ENCODE data around the gene FCRL6.
A peak's percentile ranks its signal among the peaks of the same experiment; 100 is the strongest.

Gene FCRL6

DNA sequence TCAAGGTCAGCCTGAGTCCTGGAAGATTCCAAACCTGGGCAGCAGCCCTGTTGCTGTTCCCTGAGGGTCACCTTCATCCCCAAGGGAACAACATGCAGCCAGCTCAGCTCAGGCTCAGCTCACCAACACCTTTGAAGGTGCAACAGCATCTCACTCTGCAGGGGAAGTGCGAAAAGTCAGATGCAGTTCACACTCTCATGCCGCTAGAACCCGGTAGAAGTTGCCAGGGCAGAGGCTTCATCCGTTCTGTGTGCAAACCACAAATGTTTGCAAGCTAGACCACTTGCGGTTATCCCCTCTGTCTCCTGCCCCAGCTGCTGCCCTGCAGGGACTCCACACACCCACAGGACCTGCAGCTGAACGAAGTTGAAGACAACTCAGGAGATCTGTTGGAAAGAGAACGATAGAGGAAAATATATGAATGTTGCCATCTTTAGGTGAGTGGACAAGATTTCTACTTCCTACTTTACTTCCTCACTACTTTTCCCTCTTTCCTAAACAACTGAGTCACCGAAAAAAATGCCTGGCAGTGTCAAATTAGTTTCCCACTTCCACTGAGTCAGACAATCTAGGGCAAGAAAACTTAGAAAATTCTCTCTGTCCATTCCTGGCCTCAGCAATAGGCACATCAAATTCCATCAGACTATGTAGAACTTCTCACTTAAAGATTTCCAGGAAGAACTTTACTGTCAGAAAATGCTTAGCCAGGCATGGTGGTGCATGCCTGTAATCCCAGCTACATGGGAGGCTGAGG, 1.8 kb upstream of the FCRL6 start:
- DNase-seq, result peak; percentile 7

GRCh38 chr1:159803956-159804689, 2.0 kb downstream of the FCRL6 start:
- DNase-seq, result no peak

GRCh38 chr1:159804924-159805323, 2.8 kb downstream of the FCRL6 start:
- no peak for DNase-seq

- DNase-seq, result no peak
Observed at GRCh38 chr1:159815926-159816325, 13.8 kb downstream of the FCRL6 start.

DNA sequence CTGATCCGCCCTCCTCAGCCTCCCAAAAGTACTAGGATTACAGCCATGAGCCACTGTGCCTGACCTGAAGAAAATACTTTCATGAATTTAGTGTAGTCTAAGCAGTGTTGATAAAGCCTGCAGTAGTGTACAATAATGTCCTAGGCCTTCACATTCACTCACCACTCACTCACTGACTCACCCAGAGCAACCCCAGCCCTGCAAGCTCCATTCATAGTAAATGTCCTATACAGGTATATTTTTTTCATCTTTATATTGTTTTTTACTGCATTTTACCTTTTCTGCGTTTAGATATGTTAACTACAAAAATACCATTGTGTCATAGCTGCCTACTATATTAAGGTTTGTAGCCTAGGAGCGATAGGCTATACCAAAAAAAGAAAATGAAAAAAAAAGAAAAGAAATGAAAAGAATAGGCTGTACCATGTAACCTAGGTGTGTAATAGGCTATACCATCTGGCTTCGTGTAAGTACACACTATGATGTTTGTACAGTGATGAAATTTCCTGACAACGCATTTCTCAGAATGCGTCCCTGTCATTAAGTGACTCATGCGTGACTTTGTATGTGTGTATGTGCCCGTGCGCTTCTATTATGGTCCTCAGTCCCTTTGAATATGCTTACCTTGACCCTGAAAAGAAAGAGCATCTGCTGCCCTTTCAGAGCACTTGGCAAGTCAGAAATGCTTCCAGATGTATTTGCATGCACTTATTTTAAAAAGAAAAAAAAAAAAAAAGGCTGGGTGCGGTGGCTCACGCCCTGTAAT, 15.3 kb downstream of the FCRL6 start:
- no peak for DNase-seq

DNA sequence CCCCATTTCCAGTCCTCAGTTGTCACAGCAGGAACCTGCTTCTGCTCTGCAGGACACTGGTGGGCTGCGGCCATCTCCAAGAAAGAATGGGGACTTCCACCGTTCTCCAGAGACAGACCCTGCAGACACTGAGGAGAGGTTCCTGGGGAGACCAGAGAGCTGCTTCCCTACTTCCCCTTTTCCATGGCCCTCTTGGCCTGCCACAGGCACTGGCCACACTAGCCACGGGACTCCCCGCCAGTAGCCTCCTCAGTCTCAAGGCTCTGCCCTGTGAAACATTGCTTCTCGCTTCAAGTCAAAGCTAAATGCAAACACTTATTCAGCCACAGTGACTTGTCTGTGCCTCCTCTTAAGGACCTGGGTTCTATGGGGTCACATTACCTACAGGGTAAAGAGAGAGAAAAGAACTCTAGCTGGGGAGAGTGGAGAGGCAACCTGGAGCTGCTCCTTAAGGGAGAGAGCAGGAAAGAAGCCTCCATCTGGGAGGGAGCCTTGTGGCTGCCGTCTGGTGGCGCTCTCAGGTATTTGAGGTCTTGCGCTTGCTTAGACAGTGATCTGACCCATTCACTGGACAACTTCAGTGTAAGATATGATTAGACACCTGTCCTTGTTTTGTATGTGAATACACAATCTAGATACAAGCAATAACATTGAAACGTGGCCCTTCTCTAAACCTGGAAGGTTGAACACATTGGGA, 19.2 kb downstream of the FCRL6 start:
- DNase-seq, result no peak

GRCh38 chr1:159823406-159823805, 21.2 kb downstream of the FCRL6 start:
- DNase-seq, result no peak

DNA sequence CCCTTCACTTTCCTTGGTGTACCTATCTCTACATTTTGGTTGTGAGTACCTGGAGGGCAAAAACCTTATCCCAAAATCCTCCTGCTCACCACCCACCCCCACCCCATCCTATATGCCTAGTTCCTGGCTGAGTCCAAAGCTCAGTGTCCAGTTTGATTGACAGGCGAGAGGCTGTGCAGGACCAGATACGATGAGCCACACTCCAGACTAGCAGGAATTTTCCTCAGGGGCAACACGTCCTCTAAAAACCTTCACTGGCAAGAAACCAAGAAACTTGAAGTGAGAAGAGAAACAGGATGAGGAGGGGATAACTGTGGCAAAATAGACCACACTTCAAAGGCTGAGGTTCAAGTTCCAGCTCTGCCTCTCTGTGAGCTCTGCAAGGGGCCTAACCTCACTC, 23.4 kb downstream of the FCRL6 start:
- DNase-seq, result no peak

- peak; percentile 69 for DNase-seq
Observed at GRCh38 chr1:159826441-159827101, 24.4 kb downstream of the FCRL6 start, which contains the start of gene SLAMF8. Gene SLAMF8 (plus strand): TSS chr1:159826873. CDS start chr1:159826899, 26 bp downstream.

- DNase-seq, result no peak
Observed at GRCh38 chr1:159827102-159827490, 24.9 kb downstream of the FCRL6 start.

- no peak for DNase-seq
Observed at GRCh38 chr1:159827549-159827948, 25.4 kb downstream of the FCRL6 start.

- no peak for DNase-seq
Observed at GRCh38 chr1:159828176-159828575, 26.0 kb downstream of the FCRL6 start.

DNA sequence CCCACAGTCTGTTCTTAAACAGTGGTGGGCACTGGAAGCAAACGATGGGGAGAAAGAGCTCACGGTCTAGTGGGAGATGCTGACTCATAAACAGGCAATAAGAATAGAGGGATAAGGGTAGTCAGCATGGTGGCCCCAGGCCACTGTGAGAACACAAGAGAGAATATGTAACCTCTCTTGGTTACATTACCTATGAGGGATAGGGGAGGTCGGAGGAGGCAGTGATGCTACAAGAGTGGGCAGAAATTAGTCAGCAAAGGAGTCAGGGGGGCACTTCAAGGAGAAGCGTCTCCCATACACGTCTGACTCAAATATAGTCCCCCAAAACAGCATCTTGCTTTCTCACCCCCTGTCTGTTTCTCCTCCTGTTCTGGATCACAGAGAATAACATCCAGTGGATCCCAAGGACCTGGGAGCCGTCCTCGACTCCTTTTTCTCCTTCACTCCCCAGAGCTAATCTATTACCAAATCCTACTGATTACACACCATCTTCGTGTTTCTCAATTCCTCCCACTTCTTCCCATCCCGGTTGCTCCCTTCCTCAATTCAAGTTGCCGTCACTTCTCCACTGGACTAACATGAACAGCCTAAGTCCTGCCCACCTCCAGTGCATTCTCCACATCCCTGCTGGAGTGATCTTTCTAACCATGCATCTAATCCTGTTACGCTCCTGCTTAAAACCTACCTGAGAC, 26.6 kb downstream of the FCRL6 start:
- DNase-seq, result no peak

GRCh38 chr1:159829273-159829634, 27.1 kb downstream of the FCRL6 start:
- no peak for DNase-seq

DNA sequence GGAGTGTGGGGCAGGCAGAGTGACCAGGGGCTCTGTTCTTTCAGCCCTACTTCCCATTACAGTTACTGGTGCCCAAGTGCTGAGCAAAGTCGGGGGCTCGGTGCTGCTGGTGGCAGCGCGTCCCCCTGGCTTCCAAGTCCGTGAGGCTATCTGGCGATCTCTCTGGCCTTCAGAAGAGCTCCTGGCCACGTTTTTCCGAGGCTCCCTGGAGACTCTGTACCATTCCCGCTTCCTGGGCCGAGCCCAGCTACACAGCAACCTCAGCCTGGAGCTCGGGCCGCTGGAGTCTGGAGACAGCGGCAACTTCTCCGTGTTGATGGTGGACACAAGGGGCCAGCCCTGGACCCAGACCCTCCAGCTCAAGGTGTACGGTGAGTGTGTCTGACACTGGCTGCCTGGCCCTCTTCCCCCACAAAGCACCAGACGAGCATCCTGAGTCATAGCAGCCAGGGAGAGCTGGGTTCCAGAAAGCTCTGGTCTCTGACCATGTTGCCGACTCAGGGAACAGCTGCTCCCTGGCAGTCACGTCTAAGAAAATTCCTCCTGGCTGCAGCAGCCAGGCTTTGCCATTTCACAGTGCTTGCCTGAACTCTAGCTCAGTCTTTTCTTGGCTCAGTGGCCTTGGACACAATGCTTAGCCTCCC, 27.8 kb downstream of the FCRL6 start:
- no peak for DNase-seq

DNA sequence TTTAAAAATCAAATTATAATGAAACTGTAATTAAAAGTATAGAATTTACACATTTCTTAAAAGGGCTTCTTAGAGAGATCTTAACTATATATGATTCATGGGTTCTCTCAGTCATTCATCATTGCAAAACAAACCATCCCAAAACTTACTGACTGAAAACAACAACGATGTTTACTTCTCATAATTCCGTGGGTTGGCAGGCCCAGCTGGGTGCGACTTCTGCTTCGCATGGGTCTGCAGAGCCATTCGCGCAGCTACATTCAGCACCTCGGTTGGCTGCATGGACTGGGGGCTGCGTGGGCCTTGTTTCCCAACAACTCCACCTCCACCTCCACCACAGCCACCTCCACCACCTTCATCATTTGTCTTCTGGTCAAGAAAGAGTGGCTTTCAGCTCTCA, 28.6 kb downstream of the FCRL6 start:
- DNase-seq, result no peak

DNA sequence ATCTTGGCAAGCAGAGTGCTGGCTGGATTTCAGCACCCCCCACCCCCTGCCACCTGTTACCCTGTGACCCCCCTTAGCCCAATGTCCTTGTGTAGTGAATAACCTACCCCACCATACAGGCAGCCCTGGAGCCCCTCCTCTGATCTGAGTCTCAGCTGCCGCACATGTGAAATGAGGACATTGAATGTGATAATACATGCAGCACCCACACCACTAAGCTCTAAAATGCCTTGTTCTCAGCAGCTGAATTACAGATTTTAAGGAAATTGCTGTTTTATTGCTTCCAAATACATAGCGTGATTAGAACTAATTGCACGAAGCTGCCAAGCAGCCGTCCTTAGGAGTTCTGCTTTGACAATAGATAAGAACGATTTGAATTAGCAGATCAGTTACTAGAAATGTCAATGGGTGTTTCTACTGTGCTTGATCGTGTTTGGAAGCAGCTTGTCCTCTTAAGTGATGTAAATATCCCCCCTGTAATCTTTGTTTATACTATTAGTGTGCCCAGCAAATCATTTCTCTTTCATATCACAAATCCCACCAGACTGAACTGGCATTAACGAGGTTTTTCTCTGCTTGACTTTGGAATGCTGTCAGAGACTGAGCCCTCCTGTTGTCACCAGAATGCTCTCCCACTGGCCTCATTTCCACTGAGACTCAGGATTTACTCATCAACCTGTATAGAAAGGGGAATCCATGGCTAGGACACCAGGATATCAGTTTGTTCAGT, 29.4 kb downstream of the FCRL6 start:
- DNase-seq, result no peak

DNA sequence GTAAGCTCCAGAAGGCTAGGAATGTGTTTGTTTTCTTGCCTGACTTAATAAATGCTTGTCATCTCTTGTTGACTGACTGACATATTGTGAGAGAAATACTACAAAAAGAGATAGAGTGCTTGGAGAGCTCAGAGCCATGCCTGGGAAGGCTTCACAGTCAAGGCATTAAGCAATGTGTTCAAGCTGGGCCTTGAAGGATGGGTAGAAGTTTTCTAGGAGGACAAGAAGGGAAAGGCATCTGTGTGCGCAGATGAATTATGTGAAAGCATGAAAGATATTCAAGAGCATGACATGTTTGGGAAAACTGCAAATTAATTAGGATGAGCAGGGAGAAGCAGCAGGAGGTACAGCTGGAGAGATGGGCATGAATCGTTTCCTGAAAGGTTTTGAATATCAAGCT, 30.1 kb downstream of the FCRL6 start:
- DNase-seq, result no peak

DNA sequence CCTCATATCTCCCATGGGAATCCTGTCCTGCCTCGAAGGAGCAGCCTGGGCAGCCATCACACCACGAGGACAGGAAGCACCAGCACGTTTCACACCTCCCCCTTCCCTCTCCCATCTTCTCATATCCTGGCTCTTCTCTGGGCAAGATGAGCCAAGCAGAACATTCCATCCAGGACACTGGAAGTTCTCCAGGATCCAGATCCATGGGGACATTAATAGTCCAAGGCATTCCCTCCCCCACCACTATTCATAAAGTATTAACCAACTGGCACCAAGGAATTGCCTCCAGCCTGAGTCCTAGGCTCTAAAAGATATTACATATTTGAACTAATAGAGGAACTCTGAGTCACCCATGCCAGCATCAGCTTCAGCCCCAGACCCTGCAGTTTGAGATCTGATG, 33.2 kb downstream of the FCRL6 start:
- no peak for DNase-seq

DNA sequence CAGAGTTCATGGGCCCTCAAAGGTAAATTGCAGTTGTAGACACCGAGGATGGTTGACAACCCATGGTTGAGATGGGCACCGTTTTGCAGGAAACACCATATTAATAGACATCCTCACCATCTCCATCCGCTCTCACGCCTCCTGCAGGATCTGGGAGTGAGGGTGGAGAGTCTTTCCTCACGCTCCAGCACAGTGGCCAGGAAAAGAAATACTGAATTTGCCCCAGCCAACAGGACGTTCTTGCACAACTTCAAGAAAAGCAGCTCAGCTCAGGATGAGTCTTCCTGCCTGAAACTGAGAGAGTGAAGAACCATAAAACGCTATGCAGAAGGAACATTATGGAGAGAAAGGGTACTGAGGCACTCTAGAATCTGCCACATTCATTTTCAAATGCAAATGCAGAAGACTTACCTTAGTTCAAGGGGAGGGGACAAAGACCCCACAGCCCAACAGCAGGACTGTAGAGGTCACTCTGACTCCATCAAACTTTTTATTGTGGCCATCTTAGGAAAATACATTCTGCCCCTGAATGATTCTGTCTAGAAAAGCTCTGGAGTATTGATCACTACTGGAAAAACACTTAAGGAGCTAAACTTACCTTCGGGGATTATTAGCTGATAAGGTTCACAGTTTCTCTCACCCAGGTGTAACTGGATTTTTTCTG, 33.8 kb downstream of the FCRL6 start:
- DNase-seq, result no peak

All from activated CD4-positive, alpha-beta T cell treated with anti-CD3 and anti-CD28 coated beads for 48 hours (primary cell).